Measurements from ENCODE around the gene TEX2. TPM values are rescaled to one million over a fixed set of nuclear protein-coding genes. Genes with fewer than 3 reads are reported as not detected.

The TEX2 gene
- total RNA-seq, 6 donors from 2014 or later, result 42.3 to 96.1 (median 53.4) TPM

DNA sequence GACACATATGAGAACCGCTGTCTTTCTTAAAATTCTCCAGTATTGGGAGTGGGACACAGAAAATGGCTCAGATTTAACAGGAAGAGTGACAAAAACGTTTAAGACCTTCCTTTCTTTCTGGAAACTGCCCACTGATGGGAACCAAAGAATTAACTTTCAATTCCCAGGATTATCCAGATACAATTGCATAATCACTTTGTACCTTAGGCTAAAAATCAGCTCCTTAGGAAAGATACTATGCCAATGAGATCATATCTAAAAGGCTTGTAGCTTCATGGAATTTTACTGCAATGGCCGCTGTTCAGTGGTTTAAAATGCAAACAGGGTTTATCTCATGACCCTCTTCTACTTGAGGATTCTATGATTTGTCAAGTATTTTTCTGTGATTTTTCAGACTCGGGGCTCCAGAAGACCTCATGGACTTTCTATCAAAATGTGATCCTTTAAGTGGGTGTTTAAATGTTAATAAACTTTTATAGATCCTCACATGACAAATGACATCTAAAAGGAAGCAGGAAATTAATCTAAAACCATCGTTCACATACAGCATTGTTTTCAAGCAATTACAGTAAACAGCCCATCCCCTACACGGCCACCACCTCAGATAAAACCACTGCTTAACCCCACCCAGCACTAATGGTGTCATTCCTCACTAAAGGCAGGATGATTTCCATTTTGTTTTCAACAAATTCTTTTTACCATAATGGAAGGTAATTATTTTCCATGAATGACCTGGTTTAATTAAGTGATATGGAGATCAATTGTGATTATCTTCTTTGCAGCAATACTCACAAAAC is 101.5 kb downstream of the TEX2 start:
- H3K36me3 ChIP-seq, result peaks cover 0 to 28% (median 11%) of the 10 kb centered on the region in 4 donors
- no peak for TF ChIP-seq EP300 (IDR thresholded peaks at IDR 0.05)
- TF ChIP-seq, protein P1, sequence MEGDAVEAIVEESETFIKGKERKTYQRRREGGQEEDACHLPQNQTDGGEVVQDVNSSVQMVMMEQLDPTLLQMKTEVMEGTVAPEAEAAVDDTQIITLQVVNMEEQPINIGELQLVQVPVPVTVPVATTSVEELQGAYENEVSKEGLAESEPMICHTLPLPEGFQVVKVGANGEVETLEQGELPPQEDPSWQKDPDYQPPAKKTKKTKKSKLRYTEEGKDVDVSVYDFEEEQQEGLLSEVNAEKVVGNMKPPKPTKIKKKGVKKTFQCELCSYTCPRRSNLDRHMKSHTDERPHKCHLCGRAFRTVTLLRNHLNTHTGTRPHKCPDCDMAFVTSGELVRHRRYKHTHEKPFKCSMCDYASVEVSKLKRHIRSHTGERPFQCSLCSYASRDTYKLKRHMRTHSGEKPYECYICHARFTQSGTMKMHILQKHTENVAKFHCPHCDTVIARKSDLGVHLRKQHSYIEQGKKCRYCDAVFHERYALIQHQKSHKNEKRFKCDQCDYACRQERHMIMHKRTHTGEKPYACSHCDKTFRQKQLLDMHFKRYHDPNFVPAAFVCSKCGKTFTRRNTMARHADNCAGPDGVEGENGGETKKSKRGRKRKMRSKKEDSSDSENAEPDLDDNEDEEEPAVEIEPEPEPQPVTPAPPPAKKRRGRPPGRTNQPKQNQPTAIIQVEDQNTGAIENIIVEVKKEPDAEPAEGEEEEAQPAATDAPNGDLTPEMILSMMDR (IDR thresholded peaks at IDR 0.05), result no peak
- TF ChIP-seq POLR2AphosphoS5 (IDR thresholded peaks at IDR 0.05), result no peak
- peak overlapping the region; percentile 24 to 67 (median 48) for H3K27ac ChIP-seq
- WGBS, 2 donors, result 63 to 64% methylated on average over 6 of the region's 6 CpGs
- H3K27me3 ChIP-seq, result no peaks in the 10 kb centered on the region
- H3K9me3 ChIP-seq, result no peaks in the 10 kb centered on the region
- H3K4me3 ChIP-seq, result no peak overlapping the region
- DNase-seq (no peak), ATAC-seq (ENCODE audit: low FRiP score in 2 of 2) (no peak)
- peaks cover 13 to 24% (median 16%) of the 10 kb centered on the region in 4 donors for H3K4me1 ChIP-seq

DNA sequence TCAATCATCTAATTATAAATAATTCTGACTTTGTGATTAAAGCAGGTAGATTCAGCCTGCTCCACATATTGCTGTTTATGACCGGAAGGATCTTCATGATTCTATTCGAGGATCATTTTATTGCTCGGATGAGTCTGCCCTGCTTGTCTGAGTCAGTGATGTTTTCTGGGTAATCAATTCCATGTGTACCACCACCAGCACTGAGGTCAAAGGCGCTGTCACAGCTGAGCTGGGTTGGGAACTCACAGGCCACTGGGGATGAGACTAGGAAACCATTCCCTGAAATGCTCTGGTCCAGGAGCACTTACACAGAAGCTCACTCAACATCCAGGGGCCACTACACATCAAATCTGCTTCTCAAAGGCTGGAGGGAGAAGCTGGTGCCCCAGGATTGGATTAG is 102.7 kb downstream of the TEX2 start:
- 95 to 99% methylated on average over 4 of the region's 4 CpGs for WGBS, 2 donors
- Histone ChIP-seq H3K4me1 (peaks cover 25 to 36% (median 28%) of the 10 kb centered on the region in 4 donors), H3K36me3 (peaks cover 0 to 17% (median 4%) of the 10 kb centered on the region in 4 donors), H3K4me3 (no peak overlapping the region), H3K27me3 (no peaks in the 10 kb centered on the region), H3K9me3 (no peaks in the 10 kb centered on the region), H3K27ac (peak overlapping the region in 2 of 4 donors; percentile 63 to 67)
- DNase-seq (no peak), ATAC-seq (ENCODE audit: low FRiP score in 2 of 2) (no peak)
- TF ChIP-seq, protein P1 (IDR thresholded peaks at IDR 0.05), result no peak
- TF ChIP-seq EP300 (IDR thresholded peaks at IDR 0.05) (no peak), POLR2AphosphoS5 (IDR thresholded peaks at IDR 0.05) (no peak), POLR2A (IDR thresholded peaks at IDR 0.05) (no peak)

DNA sequence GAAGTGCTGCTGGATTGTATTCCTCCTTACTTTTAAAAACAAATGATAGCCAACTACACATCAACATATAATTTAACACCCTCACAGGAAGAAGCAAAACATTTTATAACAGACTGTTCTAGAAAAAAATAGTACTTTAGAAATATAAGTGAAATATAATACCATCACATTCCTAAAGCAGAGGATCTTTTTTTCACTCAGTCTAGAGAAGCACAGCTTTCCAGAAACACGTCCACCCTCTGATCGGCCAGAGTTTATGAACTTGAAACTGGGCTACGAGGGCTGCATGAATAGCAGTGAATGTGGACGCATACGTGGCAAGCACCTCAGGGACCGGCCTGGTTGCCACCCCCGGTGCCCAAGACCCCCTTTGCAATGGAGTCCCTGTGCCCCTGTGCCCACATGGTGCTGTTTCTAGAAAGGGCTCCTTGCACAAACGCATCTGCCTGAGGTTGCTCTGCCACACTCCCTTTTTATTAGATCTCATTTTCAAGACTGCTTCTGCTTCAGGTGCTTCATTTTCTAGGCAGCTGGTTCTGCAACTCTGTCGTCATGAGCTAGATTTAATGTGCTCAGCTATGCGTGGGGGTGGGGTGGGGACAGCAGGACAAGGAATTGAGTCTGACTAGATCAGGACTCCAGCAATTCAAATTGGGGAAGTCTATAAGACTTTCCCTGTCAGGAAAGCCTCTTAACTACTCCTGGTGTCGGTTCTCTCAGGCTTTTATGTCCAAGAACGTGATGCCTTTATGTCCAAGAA is 104.0 kb downstream of the TEX2 start:
- ATAC-seq (ENCODE audit: low FRiP score in 2 of 2) (no peak), DNase-seq (no peak)
- Histone ChIP-seq H3K27ac (no peak overlapping the region), H3K4me1 (peaks cover 38 to 49% (median 42%) of the 10 kb centered on the region in 4 donors), H3K4me3 (no peak overlapping the region), H3K27me3 (no peaks in the 10 kb centered on the region), H3K36me3 (peaks cover 0 to 6% (median 2%) of the 10 kb centered on the region in 4 donors), H3K9me3 (no peaks in the 10 kb centered on the region)
- WGBS, 2 donors, result 74 to 81% methylated on average over 12 of the region's 12 CpGs
- no peak for TF ChIP-seq POLR2A (IDR thresholded peaks at IDR 0.05)
- TF ChIP-seq, protein P1 (IDR thresholded peaks at IDR 0.05), result no peak

DNA sequence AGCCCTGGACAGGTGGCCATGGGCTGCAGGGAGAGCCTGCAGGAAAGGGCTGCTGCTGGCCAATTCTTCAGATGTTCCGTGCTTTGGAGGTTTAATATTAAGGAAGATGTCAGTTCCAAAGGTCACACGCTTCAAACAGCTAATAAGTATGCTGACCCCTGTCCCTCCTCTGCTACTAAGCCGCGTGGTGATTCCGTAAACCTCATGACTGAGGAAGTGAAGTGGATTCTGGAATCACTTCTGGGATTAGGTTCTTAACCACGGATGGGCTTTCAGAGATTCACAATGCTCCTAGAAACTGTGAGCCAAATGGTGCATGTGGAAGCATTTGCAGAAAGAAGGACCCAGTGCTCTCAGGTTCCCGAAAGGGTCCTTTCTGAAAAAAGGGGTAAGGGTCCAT is 104.7 kb downstream of the TEX2 start:
- H3K4me1 ChIP-seq, result peaks cover 42 to 55% (median 48%) of the 10 kb centered on the region in 4 donors
- H3K27me3 ChIP-seq, result no peaks in the 10 kb centered on the region
- peaks cover 0 to 7% (median 2%) of the 10 kb centered on the region in 4 donors for H3K36me3 ChIP-seq
- H3K9me3 ChIP-seq, result no peaks in the 10 kb centered on the region
- peak overlapping the region in 1 of 4 donors; percentile 88 for H3K27ac ChIP-seq
- no peak overlapping the region for H3K4me3 ChIP-seq
- ATAC-seq (ENCODE audit: low FRiP score in 2 of 2) (no peak), DNase-seq (no peak)
- TF ChIP-seq POLR2A (IDR thresholded peaks at IDR 0.05) (no peak), EP300 (IDR thresholded peaks at IDR 0.05) (no peak), POLR2AphosphoS5 (IDR thresholded peaks at IDR 0.05) (no peak)
- TF ChIP-seq, protein P1 (IDR thresholded peaks at IDR 0.05), result no peak
- 70 to 79% methylated on average over 7 of the region's 7 CpGs for WGBS, 2 donors
